GM19099 (cell line): ENCODE data around the gene FNDC3A.

Experiments used
- POLR2A ChIP-seq: IDR thresholded peaks from 3 replicates; pipeline ENCODE4 v1.6.1; 2011; ENCODE audit warnings: low read depth; ENCODE audit not compliant: insufficient read length; ENCODE audit errors: extremely low read depth

The FNDC3A gene

DNA sequence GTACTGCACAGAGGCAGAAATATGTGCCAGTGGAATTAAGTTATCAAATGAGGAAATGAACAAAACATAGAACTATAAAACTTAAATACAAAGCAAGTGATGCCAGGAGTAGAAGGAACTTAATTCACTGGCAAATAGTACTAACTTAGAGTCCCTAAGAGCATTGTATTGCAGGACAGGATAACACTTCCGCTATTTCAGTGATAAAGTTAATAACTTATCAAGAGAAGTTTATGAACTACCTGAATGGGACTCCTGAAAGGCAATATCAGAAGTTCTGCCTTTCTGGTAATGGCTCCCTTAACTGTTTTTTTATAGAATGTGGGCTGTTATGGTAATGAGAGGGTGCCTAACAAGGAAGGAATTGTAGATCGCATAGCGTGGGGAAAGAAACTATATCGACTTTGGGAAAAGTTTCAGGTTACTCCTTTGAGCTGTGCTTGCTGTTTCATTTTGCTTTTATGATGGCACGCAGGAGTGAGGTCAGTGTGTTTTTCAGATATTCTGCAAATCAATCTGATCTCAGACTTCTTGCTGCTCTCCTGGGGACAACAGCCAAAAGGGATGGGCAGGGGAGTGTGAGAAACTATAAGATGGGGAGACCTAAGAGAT, 149.1 kb downstream of the FNDC3A start:
- TF ChIP-seq POLR2A, result no peak

GRCh38 chr13:49125964-49126524, 150.3 kb downstream of the FNDC3A start:
- TF ChIP-seq POLR2A, result no peak

- no peak for TF ChIP-seq POLR2A
These were observed 156.8 kb downstream of the FNDC3A start for GRCh38 chr13:49132479-49133002.

DNA sequence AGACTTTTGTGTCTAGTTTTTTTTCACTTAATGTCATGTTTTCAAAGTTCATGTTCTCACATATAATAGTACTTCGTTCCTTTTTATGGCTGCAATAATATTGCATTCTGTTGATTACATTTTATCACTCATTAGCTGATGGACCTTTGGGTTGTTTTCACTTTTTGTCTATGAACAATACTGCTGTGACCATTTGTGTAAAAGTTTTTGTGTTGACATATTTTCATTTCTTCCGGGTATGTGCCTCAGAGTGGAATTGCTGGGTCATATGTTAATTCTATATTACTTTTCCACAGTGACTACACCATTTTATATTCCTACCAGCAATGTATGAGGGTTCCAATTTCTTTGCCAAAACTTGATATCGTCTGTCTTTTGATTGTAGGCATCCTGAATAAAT, 158.6 kb downstream of the FNDC3A start:
- no peak for TF ChIP-seq POLR2A

DNA sequence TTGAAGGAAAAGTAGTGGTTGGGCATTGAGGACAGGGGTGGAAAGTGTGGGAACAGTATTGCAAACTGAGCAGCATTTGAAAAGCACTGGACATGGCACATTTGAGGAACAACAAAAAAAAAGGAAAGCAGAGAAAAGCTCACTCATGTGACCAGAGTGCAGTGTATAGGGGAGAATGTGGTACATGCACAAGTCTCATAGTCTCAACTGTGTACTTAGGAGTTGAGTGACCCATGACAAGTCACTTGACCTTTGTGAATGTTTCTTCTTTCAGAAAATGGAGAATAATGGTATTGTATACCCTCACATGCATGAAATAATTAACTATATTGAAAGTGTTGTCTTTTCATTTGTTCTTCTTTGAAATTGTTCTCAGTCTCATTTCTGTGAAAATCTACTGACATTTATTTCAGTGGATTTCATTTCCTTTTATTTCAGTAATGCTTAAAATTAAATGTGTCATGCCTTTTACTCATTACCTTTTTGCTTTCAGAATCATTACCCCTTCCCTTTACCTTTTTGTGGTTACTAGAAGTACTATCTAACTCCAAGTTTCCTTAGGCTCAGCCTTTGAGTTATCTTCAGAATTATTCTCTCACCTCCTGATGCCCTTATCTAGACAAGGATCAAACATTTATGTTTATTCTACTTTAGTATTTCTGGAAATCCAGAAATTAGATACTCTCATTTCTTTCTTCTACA, 165.3 kb downstream of the FNDC3A start:
- no peak for TF ChIP-seq POLR2A

GRCh38 chr13:49146950-49147355, 171.2 kb downstream of the FNDC3A start:
- no peak for TF ChIP-seq POLR2A

DNA sequence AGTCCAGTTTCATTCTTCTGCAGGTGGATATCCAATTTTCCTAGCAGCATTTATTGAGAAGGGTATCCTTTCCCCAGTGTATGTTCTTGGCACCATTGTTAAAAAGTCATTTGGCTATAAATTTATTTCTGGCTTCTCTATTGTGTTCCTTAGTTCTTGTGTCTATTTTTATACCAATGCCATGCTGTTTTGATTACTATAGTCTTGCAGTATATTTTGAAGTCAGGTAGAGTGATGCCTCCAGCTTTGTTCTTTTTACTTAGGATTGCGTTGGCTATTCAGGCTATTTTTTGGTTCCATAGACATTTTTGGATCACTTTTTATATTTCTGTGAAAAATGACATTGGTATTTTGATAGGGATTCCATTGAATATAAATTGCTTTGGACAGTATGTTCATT, 172.7 kb downstream of the FNDC3A start:
- TF ChIP-seq POLR2A, result no peak

GRCh38 chr13:49164712-49165111, 189.0 kb downstream of the FNDC3A start:
- TF ChIP-seq POLR2A, result no peak

DNA sequence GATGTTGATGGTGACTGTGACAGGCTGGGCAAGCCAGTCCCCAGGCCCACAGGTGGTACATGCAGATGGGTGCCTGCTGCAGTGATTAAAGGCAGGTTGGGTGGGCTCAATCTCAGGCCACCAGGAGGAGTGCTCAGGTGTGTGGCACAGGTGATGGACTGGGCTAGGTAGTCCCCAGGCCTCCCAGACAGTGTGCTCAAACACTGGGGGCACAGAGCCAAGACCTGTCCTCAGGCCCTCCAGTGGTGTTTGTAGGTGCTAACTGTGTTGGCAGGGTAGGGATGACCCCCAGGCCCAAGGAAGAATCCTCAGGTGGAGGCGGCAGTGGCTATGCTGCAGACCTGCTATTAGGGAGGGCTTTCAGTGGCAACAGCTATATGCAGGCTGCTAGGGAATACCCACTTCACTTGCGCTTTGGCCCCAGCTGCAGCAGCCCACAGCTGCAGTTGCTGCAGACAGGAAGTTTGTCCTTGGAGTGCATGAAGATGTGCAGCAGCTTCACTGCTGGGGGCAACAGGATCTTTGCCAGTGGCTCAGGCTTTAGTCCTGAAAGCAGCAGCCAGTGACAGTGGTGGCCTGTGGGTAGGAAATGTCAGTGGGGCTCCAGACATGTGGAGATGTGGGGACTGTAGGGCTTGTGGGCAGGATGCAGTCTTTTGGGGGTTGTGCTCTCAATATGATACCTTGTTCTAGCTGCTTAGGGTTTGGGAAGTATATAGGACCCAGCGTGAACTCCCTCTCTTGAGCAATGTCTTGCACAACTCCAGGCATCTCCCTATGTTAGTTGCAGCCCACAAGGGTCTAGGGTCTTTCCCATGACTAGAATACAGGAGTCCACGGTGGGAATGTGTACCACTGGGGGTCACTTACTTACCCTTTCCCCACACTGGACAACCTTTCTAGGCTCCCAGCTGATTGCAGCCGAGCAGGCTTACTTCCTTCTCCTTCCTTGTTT, 190.4 kb downstream of the FNDC3A start:
- no peak for TF ChIP-seq POLR2A

DNA sequence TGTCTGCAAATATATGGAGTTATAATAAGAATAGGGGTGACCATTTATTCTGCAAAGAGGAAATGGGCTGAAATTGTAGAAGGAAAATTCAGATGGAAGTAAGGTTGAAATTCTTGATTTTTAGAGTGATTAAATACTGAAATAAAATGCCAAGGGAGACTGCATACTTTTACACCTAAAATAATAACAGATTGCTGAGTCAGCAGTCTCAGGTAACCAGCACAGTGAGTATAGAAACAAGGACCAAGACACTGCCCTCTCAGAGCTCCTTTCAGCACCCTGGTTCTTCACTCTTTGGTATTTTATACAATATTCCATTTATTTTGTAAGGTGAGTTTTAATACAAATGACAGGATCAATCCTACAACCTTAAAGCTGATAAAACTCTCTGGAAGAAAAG, 195.6 kb downstream of the FNDC3A start:
- no peak for TF ChIP-seq POLR2A

DNA sequence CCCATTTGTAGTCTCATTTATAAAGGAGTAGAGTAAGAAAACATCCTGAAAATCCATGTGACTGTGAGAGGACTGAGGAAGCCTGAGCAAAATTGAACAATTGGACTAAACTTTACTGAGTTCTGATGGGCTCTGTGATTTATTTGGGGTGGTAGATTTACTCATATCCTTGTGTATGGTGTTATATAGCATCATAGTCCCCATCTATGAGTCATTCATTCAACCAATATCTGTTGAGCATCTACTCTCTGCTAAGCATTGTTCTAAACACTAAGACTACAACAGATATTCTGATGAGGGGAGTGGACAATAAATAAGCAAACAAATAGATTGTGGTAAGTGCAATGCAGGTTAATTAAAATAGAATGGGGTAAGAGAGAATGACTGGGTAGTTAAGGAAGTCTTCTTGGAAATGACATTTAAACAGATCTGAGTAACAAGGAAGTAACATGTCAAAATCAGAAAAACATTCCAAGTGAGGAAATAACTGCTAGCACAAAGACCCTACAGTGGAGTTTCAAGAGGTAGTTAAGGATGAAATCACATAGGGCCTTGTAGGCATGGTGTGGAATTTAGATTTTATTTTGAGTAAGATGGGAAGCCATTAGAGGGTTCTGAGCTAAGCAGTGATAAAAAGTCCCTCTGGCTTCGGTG, 208.1 kb downstream of the FNDC3A start:
- TF ChIP-seq POLR2A, result no peak

DNA sequence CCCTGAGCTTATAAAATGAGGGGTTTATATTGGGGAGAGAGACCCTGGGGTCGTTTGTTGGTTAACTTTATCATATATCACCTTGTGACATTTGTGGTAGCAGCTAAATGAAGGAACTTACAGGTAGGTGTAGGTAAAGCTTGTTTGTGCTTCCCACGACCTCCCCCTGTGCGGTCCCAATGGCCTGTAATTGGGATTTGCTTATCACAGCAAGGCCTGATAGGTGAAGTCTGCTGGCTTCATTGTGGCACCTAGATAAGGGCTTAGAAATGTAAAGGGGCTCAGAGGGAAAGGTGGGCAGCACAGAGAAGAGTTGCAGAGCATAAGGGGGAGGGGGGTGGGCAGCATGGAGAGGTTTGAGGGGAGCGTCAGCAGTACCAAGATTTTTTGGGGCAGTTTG, 208.9 kb downstream of the FNDC3A start:
- no peak for TF ChIP-seq POLR2A

- TF ChIP-seq POLR2A, result no peak
These were observed 209.6 kb downstream of the FNDC3A start for GRCh38 chr13:49185264-49185663.

- no peak for TF ChIP-seq POLR2A
These were observed 215.2 kb downstream of the FNDC3A start for GRCh38 chr13:49190901-49191300.

DNA sequence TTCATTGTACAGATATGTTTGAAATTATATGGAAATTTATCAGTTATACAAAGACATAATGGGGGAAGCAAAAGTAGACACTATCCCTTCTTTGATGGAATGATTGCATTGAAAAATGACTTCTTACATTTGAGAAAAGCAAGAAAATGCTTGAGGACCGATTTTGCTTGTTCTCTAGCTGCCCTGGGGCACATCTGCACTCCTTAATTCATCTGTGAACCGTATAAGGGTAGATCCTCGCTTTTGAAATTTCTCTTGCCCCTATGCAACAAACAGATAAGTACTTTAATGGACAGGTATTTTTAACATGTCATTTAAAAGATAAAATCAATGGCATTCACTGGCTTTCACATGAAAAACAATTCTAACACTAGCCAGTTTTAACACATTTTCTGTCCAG, 230.9 kb downstream of the FNDC3A start:
- TF ChIP-seq POLR2A, result no peak

- TF ChIP-seq POLR2A, result no peak
These were observed 232.9 kb downstream of the FNDC3A start for GRCh38 chr13:49208619-49209018.
